Measurements from ENCODE around the gene ITGB3BP. TPM values are rescaled to one million over a fixed set of nuclear protein-coding genes. Genes with fewer than 3 reads are reported as not detected.

ITGB3BP gene
- total RNA-seq, 4 donors from 2014 or later, result 7.0 to 11.7 (median 8.9) TPM

GRCh38 chr1:63524201-63524600 is 1.2 kb upstream of the ITGB3BP start:
- DNase-seq (ENCODE audit: low spot score in 2 of 2), result no peak
- TF ChIP-seq CTCF (IDR thresholded peaks at IDR 0.05), result no peak
- TF ChIP-seq POLR2A (IDR thresholded peaks at IDR 0.05), result no peak
- 51 to 52% methylated on average over 3 of the region's 3 CpGs for WGBS, 2 donors
- no peak overlapping the region for H3K4me3 ChIP-seq (ENCODE audit: low read depth, poor library complexity, severe bottlenecking)
- intact Hi-C loops (cut with DNase I; ENCODE audit: low total_unique reads), result no loop called here

GRCh38 chr1:63523738-63524137 is 713 bp upstream of the ITGB3BP start:
- TF ChIP-seq CTCF (IDR thresholded peaks at IDR 0.05) (no peak), POLR2A (IDR thresholded peaks at IDR 0.05) (no peak)
- WGBS, 2 donors, result 0 to 1% methylated on average over 11 of the region's 11 CpGs
- intact Hi-C loops (cut with DNase I; ENCODE audit: low total_unique reads), result no loop called here
- no peak for DNase-seq (ENCODE audit: low spot score in 2 of 2)
- H3K4me3 ChIP-seq (ENCODE audit: low read depth, poor library complexity, severe bottlenecking), result peak overlapping the region; percentile 50

- TF ChIP-seq POLR2A (IDR thresholded peaks at IDR 0.05), result no peak
- no peak for TF ChIP-seq CTCF (IDR thresholded peaks at IDR 0.05)
- no peak overlapping the region for H3K4me3 ChIP-seq (ENCODE audit: low read depth, poor library complexity, severe bottlenecking)
- no peak for DNase-seq (ENCODE audit: low spot score in 2 of 2)
- intact Hi-C loops (cut with DNase I; ENCODE audit: low total_unique reads), result no loop called here
- 83 to 89% methylated on average over 2 of the region's 2 CpGs for WGBS, 2 donors
Observed at GRCh38 chr1:63516629-63517028, 6.4 kb downstream of the ITGB3BP start.

- no peak for TF ChIP-seq POLR2A (IDR thresholded peaks at IDR 0.05)
- no peak for TF ChIP-seq CTCF (IDR thresholded peaks at IDR 0.05)
- intact Hi-C loops (cut with DNase I; ENCODE audit: low total_unique reads), result no loop called here
- no peak overlapping the region for H3K4me3 ChIP-seq (ENCODE audit: low read depth, poor library complexity, severe bottlenecking)
- DNase-seq (ENCODE audit: low spot score in 2 of 2), result no peak
Observed at GRCh38 chr1:63512584-63512983, 10.4 kb downstream of the ITGB3BP start.

- intact Hi-C loops (cut with DNase I; ENCODE audit: low total_unique reads), result no loop called here
- 87% methylated on average over 10 of the region's 10 CpGs for WGBS, 2 donors
- DNase-seq (ENCODE audit: low spot score in 2 of 2), result no peak
- H3K4me3 ChIP-seq (ENCODE audit: low read depth, poor library complexity, severe bottlenecking), result no peak overlapping the region
- TF ChIP-seq POLR2A (IDR thresholded peaks at IDR 0.05) (no peak), CTCF (IDR thresholded peaks at IDR 0.05) (no peak)
Observed at GRCh38 chr1:63509718-63510117, 13.3 kb downstream of the ITGB3BP start.

- no peak for TF ChIP-seq POLR2A (IDR thresholded peaks at IDR 0.05)
- no peak for TF ChIP-seq CTCF (IDR thresholded peaks at IDR 0.05)
- no peak for DNase-seq (ENCODE audit: low spot score in 2 of 2)
Observed at GRCh38 chr1:63506782-63507181, 16.2 kb downstream of the ITGB3BP start.

More at GRCh38 chr1:63506782-63507181, 16.2 kb downstream of the ITGB3BP start:
- H3K4me3 ChIP-seq (ENCODE audit: low read depth, poor library complexity, severe bottlenecking), result no peak overlapping the region
- intact Hi-C loops (cut with DNase I; ENCODE audit: low total_unique reads), result no loop called here
